ENCODE data around the gene IGFL4.

Gene IGFL4

DNA sequence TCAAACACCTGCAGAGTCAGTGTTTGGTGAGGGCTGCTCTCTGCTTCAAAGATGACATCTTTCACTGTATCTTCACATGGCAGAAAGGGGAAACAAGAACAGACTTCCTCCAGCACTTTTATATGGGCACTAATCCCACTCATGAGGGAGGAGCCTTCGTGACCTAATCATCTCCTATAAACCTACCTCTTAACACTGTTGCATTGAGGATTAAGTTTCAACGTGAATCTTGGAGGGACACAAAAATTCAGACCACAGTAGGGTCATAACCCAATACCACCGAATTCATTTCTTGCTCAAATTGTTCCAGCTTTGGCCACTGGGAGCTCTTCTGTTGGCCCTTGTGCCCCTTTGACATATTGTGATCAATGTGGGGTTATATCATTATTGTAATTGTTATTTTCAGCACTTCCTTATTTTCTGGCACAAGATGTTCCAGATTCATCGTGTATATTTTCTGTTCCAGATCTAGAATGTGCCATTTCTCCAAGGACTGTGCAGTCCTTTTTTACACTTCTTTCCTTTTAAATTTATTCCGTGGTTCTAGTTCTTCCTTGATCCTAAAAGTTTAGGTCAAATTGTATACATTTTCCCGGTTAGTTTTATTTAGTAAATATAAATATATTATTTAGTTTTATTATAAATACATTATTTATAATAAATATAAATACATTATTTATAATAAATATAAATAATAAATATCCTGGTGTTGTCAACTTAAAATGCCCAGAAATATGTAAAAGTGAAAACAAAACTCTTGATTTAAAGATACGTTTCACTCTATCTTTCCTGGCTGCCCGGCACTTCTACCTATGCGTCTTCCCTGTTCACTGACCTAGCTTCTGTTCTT lies 35.5 kb upstream of the IGFL4 start:
- no peak overlapping the region for H3K4me3 ChIP-seq (replicated peaks; ENCODE audit: low read depth, low read length)
- TF ChIP-seq, protein P1, sequence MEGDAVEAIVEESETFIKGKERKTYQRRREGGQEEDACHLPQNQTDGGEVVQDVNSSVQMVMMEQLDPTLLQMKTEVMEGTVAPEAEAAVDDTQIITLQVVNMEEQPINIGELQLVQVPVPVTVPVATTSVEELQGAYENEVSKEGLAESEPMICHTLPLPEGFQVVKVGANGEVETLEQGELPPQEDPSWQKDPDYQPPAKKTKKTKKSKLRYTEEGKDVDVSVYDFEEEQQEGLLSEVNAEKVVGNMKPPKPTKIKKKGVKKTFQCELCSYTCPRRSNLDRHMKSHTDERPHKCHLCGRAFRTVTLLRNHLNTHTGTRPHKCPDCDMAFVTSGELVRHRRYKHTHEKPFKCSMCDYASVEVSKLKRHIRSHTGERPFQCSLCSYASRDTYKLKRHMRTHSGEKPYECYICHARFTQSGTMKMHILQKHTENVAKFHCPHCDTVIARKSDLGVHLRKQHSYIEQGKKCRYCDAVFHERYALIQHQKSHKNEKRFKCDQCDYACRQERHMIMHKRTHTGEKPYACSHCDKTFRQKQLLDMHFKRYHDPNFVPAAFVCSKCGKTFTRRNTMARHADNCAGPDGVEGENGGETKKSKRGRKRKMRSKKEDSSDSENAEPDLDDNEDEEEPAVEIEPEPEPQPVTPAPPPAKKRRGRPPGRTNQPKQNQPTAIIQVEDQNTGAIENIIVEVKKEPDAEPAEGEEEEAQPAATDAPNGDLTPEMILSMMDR (IDR thresholded peaks at IDR 0.05; ENCODE audit: low read length, missing control alignments): no peak
- DNase-seq (ENCODE audit: low read depth): no peak

DNA sequence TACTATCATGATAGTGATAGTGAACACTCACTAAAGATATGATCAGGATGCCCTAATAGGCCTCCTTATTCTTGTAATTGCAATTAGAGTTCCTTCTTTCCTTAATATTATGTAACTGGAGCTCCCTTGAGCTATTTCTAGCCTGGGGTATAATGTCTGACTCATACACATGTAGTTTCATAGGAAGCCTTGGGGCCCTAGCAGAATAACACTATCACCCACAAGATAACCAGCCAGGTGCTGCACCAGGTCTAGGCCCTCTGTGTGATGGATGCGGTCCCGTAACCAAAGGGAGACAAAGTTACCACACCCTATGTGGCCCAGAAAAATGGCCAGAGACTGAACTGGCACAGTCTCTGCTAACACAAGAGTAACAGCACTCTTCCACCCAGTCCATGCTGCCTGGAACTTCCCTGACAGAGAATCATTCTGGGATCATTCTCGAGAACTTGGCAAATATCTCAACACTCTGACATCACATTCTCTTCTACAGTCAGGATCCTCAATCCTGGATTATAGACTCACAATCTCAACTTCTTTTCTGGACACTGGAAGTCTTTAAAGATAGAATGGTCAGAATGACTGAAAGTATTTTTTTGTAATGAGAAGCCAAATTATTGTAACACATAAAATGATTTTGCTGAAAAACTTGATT lies 32.6 kb upstream of the IGFL4 start:
- TF ChIP-seq, protein P1 (IDR thresholded peaks at IDR 0.05; ENCODE audit: low read length, missing control alignments): no peak
- H3K4me3 ChIP-seq (replicated peaks; ENCODE audit: low read depth, low read length): no peak overlapping the region
- no peak for DNase-seq (ENCODE audit: low read depth)

DNA sequence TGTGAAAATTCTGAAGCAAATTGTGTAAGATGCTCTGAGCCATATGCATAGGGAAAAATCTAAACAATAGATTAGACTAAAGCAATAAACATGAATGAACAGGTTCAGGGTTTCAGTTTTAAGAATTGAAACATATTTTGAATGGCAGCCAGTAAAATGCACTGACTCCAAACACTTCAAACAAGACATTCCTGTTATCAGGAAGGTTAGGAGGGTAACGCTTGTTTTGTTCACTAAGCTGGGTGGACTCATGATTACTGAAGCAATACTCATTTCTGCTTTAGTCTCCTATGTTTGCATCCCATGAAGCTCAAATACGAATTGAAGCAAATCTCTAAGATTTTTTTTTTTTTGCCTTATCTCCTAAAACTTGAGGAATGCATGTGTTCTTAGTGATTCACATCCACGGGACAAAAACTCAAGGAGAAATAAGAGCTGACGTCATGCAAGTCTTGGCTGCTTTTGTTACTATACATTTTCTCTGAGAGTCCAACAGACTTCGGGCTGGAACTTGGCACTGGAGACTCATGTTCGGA lies 29.1 kb upstream of the IGFL4 start:
- TF ChIP-seq, protein P1 (IDR thresholded peaks at IDR 0.05; ENCODE audit: low read length, missing control alignments): no peak
- DNase-seq (ENCODE audit: low read depth): peak; percentile 97
- no peak overlapping the region for H3K4me3 ChIP-seq (replicated peaks; ENCODE audit: low read depth, low read length)

DNA sequence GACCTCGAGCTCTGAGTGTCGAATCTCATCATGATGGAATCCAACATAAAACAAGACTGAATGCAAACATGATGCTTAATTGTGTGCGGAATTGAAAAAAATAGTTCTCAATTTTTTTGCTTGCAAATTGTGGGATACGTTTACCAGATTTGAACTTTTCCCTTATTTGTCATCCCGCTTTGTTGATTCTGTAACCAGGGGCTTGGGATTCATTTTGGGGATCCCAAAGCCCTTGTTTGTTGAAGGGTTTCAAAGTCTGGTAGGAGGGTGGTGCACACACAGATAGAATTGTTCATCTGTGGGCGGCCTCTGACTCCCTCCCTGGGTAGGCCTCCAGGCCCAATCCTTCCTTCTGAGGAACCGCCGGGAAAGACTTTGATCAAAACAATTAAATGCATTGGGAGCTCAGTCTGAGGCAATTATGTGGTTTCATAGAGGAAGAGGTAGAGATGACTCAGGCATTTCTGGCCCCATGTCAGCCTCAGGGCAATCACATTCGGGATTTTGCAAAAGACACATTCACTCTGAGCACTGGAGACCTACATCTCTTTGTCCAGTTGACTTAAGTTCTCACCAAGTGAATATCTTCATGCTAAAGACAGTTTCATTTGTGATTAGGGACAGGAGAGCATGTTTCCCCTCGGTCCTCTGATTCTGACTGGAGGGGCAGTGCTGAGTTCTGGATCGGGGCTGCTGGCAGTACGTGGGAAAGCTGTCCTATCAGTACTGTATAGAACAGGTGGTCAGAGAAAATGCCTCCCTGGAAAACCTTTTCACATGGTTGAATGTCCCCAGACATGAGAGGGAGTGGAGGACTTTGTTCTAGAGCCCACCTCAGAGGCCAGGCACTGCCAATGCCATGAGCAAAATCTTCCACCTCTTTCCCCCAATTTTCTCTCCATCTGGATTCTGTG lies 27.8 kb upstream of the IGFL4 start:
- H3K4me3 ChIP-seq (replicated peaks; ENCODE audit: low read depth, low read length): no peak overlapping the region
- TF ChIP-seq, protein P1 (IDR thresholded peaks at IDR 0.05; ENCODE audit: low read length, missing control alignments): no peak
- DNase-seq (ENCODE audit: low read depth): peak; percentile 94

DNA sequence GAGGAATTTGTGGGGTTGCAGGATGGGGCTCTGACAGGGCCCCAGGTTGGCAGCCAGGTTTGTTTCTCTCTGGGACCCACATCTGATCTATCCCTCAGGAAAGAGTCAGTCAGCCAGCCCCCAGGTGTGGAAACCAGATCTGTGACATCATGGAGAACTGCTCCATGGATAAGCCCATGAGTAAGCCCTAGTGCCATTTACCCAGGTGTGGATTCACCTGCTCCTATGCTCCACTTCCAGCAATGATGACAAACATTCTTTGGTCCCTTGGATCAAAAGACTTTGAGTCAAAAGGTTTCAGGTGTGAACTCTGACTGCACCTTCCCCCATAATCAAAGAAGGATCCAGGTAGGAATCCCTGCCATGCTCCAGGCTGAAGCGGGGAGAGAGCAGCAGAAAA lies 26.9 kb upstream of the IGFL4 start:
- TF ChIP-seq, protein P1 (IDR thresholded peaks at IDR 0.05; ENCODE audit: low read length, missing control alignments): no peak
- DNase-seq (ENCODE audit: low read depth): no peak
- no peak overlapping the region for H3K4me3 ChIP-seq (replicated peaks; ENCODE audit: low read depth, low read length)

DNA sequence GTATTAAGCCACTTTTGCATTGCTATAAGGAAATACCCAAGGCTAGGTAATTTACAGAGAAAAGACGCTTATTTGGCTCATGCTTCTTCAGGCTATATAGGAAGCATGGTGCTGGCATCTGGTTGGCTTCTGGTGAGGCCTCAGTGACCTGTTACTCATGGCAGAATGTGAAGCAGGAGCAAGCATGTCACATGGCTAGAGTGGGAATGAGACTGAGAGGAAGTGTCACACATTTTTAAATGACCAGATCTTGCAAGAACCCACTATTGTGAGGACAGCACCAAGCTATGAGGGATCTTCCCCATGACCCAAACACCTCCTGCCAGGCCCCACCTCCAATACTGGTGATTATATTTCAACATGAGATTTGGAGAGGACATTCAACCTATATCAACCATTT lies 25.7 kb upstream of the IGFL4 start:
- TF ChIP-seq, protein P1 (IDR thresholded peaks at IDR 0.05; ENCODE audit: low read length, missing control alignments): no peak
- no peak overlapping the region for H3K4me3 ChIP-seq (replicated peaks; ENCODE audit: low read depth, low read length)

More for the DNA sequence above, 25.7 kb upstream of the IGFL4 start:
- no peak for DNase-seq (ENCODE audit: low read depth)
